GM23338 (cell line): ENCODE data around the gene SNAPC4. TPM values are rescaled to one million over a fixed set of nuclear protein-coding genes. Genes with fewer than 3 reads are reported as not detected.

Experiments used
- ATAC-seq: fragments of 200-7000 bp; cut with Tn5 transposase; 3 replicates; pipeline ENCODE4 v1.9.1; 2020
- DNase-seq: peaks from one replicate; pipeline ENCODE4 v3.0.0-alpha.2; 2015; ENCODE audit warnings: low spot score
- H2AFZ ChIP-seq: fragments of 200-600 bp; sonication (generic); 2 replicates; pipeline ENCODE4 v1.8.0; 2016; ENCODE audit warnings: antibody characterized with exemption, mild to moderate bottlenecking, moderate library complexity
- H3F3A ChIP-seq: fragments of 200-600 bp; sonication (generic); replicated peaks from 2 replicates; pipeline ENCODE4 v1.8.0; 2017; ENCODE audit warnings: antibody characterized with exemption, mixed run types, low read depth
- H3K27ac ChIP-seq: fragments of 200-600 bp; sonication (generic); 2 replicates; pipeline ENCODE4 v1.6.1; 2016; ENCODE audit warnings: low read depth
- H3K27me3 ChIP-seq: fragments of 200-600 bp; sonication (generic); 2 replicates; pipeline ENCODE4 v1.8.0; 2016; ENCODE audit warnings: mild to moderate bottlenecking, mixed run types, moderate library complexity; ENCODE audit not compliant: insufficient read depth
- H3K36me3 ChIP-seq: fragments of 200-600 bp; sonication (generic); 2 replicates; pipeline ENCODE4 v1.8.0; 2016; ENCODE audit warnings: mild to moderate bottlenecking; ENCODE audit not compliant: insufficient read depth
- H3K4me1 ChIP-seq: fragments of 200-600 bp; sonication (generic); 2 replicates; pipeline ENCODE4 v1.8.0; 2016; ENCODE audit warnings: mild to moderate bottlenecking, moderate library complexity; ENCODE audit not compliant: insufficient read depth
- H3K4me2 ChIP-seq: fragments of 200-600 bp; sonication (generic); 2 replicates; pipeline ENCODE4 v1.7.1; 2017; ENCODE audit warnings: mixed run types
- H3K4me3 ChIP-seq: fragments of 200-600 bp; sonication (generic); 2 replicates; pipeline ENCODE4 v1.6.1; 2016; ENCODE audit warnings: mixed run types
- H3K79me2 ChIP-seq: fragments of 200-600 bp; sonication (generic); replicated peaks from 2 replicates; pipeline ENCODE4 v1.8.0; 2017; ENCODE audit warnings: mild to moderate bottlenecking; ENCODE audit not compliant: insufficient read depth
- H3K9me2 ChIP-seq: fragments of 200-600 bp; sonication (generic); 2 replicates; pipeline ENCODE4 v1.8.0; 2017; ENCODE audit not compliant: insufficient read depth
- H4K20me1 ChIP-seq: fragments of 200-600 bp; sonication (generic); replicated peaks from 2 replicates; pipeline ENCODE4 v1.8.0; 2017; ENCODE audit warnings: mild to moderate bottlenecking; ENCODE audit not compliant: insufficient read depth
- H3K27ac Mint-ChIP-seq: 2 replicates; pipeline ENCODE4 v1.8.0; 2020; ENCODE audit warnings: inconsistent platforms, mild to moderate bottlenecking, moderate library complexity, mixed read lengths
- H3K27me3 Mint-ChIP-seq: 3 replicates; pipeline ENCODE4 v1.8.0; 2022; ENCODE audit warnings: low read depth, mild to moderate bottlenecking, moderate library complexity, mixed read lengths, inconsistent platforms; ENCODE audit not compliant: insufficient read depth, poor library complexity
- H3K36me3 Mint-ChIP-seq: 3 replicates; pipeline ENCODE4 v1.8.0; 2021; ENCODE audit warnings: low read depth, mild to moderate bottlenecking, inconsistent platforms, moderate library complexity, mixed read lengths
- H3K4me1 Mint-ChIP-seq: 3 replicates; pipeline ENCODE4 v1.8.0; 2020; ENCODE audit warnings: mild to moderate bottlenecking, inconsistent platforms, mixed read lengths
- H3K4me3 Mint-ChIP-seq: 3 replicates; pipeline ENCODE4 v1.8.0; 2021; ENCODE audit warnings: moderate library complexity, mild to moderate bottlenecking, inconsistent platforms, mixed read lengths
- H3K9me3 Mint-ChIP-seq: 3 replicates; pipeline ENCODE4 v1.8.0; 2020; ENCODE audit warnings: moderate library complexity, mild to moderate bottlenecking, inconsistent platforms, mixed read lengths
- CREB1 ChIP-seq: fragments of 250-450 bp; sonication (Bioruptor Pico); IDR thresholded peaks from 2 replicates; pipeline ENCODE4 v1.5.0; 2020; ENCODE audit warnings: low read depth, mild to moderate bottlenecking, moderate library complexity
- EZH2 ChIP-seq: fragments of 200-600 bp; sonication (generic); IDR thresholded peaks from one replicate; pipeline ENCODE4 v1.8.0; 2017; ENCODE audit warnings: antibody characterized with exemption, mild to moderate bottlenecking, low read depth; ENCODE audit not compliant: unreplicated experiment
- POLR2AphosphoS5 ChIP-seq: IDR thresholded peaks from 2 replicates; pipeline ENCODE4 v1.6.1; 2016; ENCODE audit warnings: antibody characterized with exemption, low read depth
- STAT1 ChIP-seq: IDR thresholded peaks from one replicate; pipeline ENCODE4 v1.6.1; 2016; ENCODE audit warnings: antibody characterized with exemption; ENCODE audit not compliant: unreplicated experiment
- ZNF114 ChIP-seq: fragments of 250-450 bp; sonication (Bioruptor Pico); IDR thresholded peaks from 2 replicates; pipeline ENCODE4 v1.5.0; 2020; ENCODE audit warnings: mild to moderate bottlenecking, moderate library complexity
- ZNF331 ChIP-seq: fragments of 250-450 bp; sonication (Bioruptor Pico); IDR thresholded peaks from 2 replicates; pipeline ENCODE4 v1.5.0; 2020; ENCODE audit warnings: low read depth, mild to moderate bottlenecking, moderate library complexity
- polyA plus RNA-seq: library from polyadenylated mRNA; unstranded; fragments of >200 nt; fragmentation: Nextera tagmentation; extraction: Ambion mirVana; gene quantifications from 2 replicates; pipeline ENCODE4 v1.2.1, GENCODE V29; 2016
- total RNA-seq: library from RNA; depleted of rRNA; stranded (reverse); fragments of >200 nt; shearing (Covaris generic); gene quantifications from 2 replicates; pipeline ENCODE4 v1.2.3, GENCODE V29; 2014
- TF ChIP-seq, protein P1 (sequence below): IDR thresholded peaks from 2 replicates; pipeline ENCODE4 v1.6.1; 2016; ENCODE audit warnings: antibody characterized with exemption
- TF ChIP-seq, protein P2 (sequence below): IDR thresholded peaks from one replicate; pipeline ENCODE4 v1.6.1; 2018; ENCODE audit warnings: antibody characterized with exemption; ENCODE audit not compliant: unreplicated experiment
- TF ChIP-seq, protein P3 (sequence below), 2 experiments: fragments of 200-600 bp in 1 of 2; sonication (generic) in 1 of 2; conservative IDR thresholded peaks; 2 replicates each; pipeline versions ENCODE4 v1.5.1 to v1.6.1; 2016 to 2017; ENCODE audit warnings: antibody characterized with exemption in 2 of 2, low read depth in 2 of 2, mild to moderate bottlenecking in 2 of 2, moderate library complexity in 1 of 2
- TF ChIP-seq, protein P4 (sequence below): fragments of 250-450 bp; sonication (Bioruptor Pico); IDR thresholded peaks from 2 replicates; pipeline ENCODE4 v1.5.0; 2020; ENCODE audit warnings: mild to moderate bottlenecking, moderate library complexity

SNAPC4 gene
- total and polyA plus RNA-seq, 2 experiments from 2014 or later: 8.8 to 22.7 TPM

DNA sequence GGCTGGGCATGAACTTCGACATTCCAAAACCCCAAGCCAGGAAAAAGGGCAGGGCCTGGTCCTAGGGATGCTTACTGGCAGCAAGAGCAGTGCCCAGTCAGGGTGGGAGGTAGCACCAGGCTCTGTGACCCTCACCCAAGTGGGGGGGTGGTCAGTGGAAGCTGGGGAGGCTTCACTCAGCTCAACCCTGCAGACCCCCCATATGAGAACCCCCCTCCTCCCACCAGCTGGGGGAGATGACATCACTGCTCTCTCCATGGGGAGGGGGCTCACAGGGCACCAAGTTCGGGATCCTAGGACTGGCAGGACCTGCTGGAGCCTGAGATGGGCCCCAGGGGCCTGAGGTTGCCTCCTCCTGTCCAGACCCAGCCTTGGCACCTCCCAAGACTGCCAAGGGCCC lies 41.1 kb downstream of the SNAPC4 start:
- Histone ChIP-seq H3K9me2 (no peaks in the 10 kb centered on the region), H3K4me3 (no peak overlapping the region), H3K4me2 (no peak overlapping the region), H3K27me3 (no peaks in the 10 kb centered on the region), H3K36me3 (no peaks in the 10 kb centered on the region), H3F3A (no peaks in the 10 kb centered on the region), H4K20me1 (no peaks in the 10 kb centered on the region), H3K4me1 (no peaks in the 10 kb centered on the region), H3K79me2 (no peaks in the 10 kb centered on the region), H2AFZ (no peak overlapping the region), H3K27ac (no peak overlapping the region)
- H3K9me3 Mint-ChIP-seq: no peaks in the 10 kb centered on the region
- DNase-seq: no peak
- H3K36me3 Mint-ChIP-seq: no peaks in the 10 kb centered on the region
- no peak overlapping the region for H3K27ac Mint-ChIP-seq
- TF ChIP-seq, protein P1, sequence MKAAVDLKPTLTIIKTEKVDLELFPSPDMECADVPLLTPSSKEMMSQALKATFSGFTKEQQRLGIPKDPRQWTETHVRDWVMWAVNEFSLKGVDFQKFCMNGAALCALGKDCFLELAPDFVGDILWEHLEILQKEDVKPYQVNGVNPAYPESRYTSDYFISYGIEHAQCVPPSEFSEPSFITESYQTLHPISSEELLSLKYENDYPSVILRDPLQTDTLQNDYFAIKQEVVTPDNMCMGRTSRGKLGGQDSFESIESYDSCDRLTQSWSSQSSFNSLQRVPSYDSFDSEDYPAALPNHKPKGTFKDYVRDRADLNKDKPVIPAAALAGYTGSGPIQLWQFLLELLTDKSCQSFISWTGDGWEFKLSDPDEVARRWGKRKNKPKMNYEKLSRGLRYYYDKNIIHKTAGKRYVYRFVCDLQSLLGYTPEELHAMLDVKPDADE: no peak
- TF ChIP-seq EZH2 (no peak), CREB1 (CRISPR knock-in tag) (no peak), POLR2AphosphoS5 (no peak), STAT1 (no peak), ZNF114 (CRISPR knock-in tag) (no peak), ZNF331 (CRISPR knock-in tag) (no peak)
- TF ChIP-seq, protein P2, sequence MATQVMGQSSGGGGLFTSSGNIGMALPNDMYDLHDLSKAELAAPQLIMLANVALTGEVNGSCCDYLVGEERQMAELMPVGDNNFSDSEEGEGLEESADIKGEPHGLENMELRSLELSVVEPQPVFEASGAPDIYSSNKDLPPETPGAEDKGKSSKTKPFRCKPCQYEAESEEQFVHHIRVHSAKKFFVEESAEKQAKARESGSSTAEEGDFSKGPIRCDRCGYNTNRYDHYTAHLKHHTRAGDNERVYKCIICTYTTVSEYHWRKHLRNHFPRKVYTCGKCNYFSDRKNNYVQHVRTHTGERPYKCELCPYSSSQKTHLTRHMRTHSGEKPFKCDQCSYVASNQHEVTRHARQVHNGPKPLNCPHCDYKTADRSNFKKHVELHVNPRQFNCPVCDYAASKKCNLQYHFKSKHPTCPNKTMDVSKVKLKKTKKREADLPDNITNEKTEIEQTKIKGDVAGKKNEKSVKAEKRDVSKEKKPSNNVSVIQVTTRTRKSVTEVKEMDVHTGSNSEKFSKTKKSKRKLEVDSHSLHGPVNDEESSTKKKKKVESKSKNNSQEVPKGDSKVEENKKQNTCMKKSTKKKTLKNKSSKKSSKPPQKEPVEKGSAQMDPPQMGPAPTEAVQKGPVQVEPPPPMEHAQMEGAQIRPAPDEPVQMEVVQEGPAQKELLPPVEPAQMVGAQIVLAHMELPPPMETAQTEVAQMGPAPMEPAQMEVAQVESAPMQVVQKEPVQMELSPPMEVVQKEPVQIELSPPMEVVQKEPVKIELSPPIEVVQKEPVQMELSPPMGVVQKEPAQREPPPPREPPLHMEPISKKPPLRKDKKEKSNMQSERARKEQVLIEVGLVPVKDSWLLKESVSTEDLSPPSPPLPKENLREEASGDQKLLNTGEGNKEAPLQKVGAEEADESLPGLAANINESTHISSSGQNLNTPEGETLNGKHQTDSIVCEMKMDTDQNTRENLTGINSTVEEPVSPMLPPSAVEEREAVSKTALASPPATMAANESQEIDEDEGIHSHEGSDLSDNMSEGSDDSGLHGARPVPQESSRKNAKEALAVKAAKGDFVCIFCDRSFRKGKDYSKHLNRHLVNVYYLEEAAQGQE: no peak
- TF ChIP-seq, protein P3, sequence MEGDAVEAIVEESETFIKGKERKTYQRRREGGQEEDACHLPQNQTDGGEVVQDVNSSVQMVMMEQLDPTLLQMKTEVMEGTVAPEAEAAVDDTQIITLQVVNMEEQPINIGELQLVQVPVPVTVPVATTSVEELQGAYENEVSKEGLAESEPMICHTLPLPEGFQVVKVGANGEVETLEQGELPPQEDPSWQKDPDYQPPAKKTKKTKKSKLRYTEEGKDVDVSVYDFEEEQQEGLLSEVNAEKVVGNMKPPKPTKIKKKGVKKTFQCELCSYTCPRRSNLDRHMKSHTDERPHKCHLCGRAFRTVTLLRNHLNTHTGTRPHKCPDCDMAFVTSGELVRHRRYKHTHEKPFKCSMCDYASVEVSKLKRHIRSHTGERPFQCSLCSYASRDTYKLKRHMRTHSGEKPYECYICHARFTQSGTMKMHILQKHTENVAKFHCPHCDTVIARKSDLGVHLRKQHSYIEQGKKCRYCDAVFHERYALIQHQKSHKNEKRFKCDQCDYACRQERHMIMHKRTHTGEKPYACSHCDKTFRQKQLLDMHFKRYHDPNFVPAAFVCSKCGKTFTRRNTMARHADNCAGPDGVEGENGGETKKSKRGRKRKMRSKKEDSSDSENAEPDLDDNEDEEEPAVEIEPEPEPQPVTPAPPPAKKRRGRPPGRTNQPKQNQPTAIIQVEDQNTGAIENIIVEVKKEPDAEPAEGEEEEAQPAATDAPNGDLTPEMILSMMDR (conservative IDR thresholded peaks at IDR 0.05; ENCODE audit: low read depth in 2 of 2): no peak
- TF ChIP-seq, protein P4, sequence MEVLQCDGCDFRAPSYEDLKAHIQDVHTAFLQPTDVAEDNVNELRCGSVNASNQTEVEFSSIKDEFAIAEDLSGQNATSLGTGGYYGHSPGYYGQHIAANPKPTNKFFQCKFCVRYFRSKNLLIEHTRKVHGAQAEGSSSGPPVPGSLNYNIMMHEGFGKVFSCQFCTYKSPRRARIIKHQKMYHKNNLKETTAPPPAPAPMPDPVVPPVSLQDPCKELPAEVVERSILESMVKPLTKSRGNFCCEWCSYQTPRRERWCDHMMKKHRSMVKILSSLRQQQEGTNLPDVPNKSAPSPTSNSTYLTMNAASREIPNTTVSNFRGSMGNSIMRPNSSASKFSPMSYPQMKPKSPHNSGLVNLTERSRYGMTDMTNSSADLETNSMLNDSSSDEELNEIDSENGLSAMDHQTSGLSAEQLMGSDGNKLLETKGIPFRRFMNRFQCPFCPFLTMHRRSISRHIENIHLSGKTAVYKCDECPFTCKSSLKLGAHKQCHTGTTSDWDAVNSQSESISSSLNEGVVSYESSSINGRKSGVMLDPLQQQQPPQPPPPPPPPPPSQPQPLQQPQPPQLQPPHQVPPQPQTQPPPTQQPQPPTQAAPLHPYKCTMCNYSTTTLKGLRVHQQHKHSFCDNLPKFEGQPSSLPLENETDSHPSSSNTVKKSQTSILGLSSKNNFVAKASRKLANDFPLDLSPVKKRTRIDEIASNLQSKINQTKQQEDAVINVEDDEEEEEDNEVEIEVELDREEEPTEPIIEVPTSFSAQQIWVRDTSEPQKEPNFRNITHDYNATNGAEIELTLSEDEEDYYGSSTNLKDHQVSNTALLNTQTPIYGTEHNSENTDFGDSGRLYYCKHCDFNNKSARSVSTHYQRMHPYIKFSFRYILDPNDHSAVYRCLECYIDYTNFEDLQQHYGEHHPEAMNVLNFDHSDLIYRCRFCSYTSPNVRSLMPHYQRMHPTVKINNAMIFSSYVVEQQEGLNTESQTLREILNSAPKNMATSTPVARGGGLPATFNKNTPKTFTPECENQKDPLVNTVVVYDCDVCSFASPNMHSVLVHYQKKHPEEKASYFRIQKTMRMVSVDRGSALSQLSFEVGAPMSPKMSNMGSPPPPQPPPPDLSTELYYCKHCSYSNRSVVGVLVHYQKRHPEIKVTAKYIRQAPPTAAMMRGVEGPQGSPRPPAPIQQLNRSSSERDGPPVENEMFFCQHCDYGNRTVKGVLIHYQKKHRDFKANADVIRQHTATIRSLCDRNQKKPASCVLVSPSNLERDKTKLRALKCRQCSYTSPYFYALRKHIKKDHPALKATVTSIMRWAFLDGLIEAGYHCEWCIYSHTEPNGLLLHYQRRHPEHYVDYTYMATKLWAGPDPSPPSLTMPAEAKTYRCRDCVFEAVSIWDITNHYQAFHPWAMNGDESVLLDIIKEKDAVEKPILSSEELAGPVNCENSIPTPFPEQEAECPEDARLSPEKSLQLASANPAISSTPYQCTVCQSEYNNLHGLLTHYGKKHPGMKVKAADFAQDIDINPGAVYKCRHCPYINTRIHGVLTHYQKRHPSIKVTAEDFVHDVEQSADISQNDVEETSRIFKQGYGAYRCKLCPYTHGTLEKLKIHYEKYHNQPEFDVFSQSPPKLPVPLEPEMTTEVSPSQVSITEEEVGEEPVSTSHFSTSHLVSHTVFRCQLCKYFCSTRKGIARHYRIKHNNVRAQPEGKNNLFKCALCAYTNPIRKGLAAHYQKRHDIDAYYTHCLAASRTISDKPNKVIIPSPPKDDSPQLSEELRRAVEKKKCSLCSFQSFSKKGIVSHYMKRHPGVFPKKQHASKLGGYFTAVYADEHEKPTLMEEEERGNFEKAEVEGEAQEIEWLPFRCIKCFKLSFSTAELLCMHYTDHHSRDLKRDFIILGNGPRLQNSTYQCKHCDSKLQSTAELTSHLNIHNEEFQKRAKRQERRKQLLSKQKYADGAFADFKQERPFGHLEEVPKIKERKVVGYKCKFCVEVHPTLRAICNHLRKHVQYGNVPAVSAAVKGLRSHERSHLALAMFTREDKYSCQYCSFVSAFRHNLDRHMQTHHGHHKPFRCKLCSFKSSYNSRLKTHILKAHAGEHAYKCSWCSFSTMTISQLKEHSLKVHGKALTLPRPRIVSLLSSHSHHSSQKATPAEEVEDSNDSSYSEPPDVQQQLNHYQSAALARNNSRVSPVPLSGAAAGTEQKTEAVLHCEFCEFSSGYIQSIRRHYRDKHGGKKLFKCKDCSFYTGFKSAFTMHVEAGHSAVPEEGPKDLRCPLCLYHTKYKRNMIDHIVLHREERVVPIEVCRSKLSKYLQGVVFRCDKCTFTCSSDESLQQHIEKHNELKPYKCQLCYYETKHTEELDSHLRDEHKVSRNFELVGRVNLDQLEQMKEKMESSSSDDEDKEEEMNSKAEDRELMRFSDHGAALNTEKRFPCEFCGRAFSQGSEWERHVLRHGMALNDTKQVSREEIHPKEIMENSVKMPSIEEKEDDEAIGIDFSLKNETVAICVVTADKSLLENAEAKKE (CRISPR knock-in tag): no peak
- no peak for ATAC-seq
- no peak overlapping the region for H3K4me3 Mint-ChIP-seq
- H3K27me3 Mint-ChIP-seq: peaks cover 8% of the 10 kb centered on the region
- peaks cover 6% of the 10 kb centered on the region; the same call in 1 of the 3 replicates for H3K4me1 Mint-ChIP-seq
